Neuronal stem cell (in vitro differentiated cells): ENCODE data around the gene PARD3.

Source experiments
- DNase-seq: peaks from one replicate; pipeline ENCODE4 v3.0.0-alpha.2; 2013; ENCODE audit warnings: low spot score
- H2AFZ ChIP-seq: one replicate; pipeline ENCODE4 v1.6.1; 2013; ENCODE audit warnings: mild to moderate bottlenecking, low read length, inconsistent platforms
- H2AK5ac ChIP-seq: 2 replicates; pipeline ENCODE4 v1.6.1; 2013; ENCODE audit warnings: low read depth, mild to moderate bottlenecking, inconsistent platforms, low read length, moderate library complexity, mixed read lengths
- H2BK120ac ChIP-seq: 2 replicates; pipeline ENCODE4 v1.6.1; 2013; ENCODE audit warnings: low read depth, mild to moderate bottlenecking, inconsistent platforms, low read length, moderate library complexity, mixed read lengths
- H2BK12ac ChIP-seq: one replicate; pipeline ENCODE4 v1.6.1; 2013; ENCODE audit warnings: low read length, inconsistent platforms
- H2BK15ac ChIP-seq: 2 replicates; pipeline ENCODE4 v1.6.1; 2013; ENCODE audit warnings: mild to moderate bottlenecking, low read length, inconsistent platforms, mixed read lengths
- H2BK5ac ChIP-seq: one replicate; pipeline ENCODE4 v1.6.1; 2013; ENCODE audit warnings: inconsistent platforms, mild to moderate bottlenecking, low read length, moderate library complexity
- H3K14ac ChIP-seq: one replicate; pipeline ENCODE4 v1.6.1; 2013; ENCODE audit warnings: low read length, inconsistent platforms
- H3K18ac ChIP-seq: 2 replicates; pipeline ENCODE4 v1.6.1; 2013; ENCODE audit warnings: low read length, inconsistent platforms
- H3K23ac ChIP-seq: 2 replicates; pipeline ENCODE4 v1.6.1; 2013; ENCODE audit warnings: low read depth, mild to moderate bottlenecking, mixed read lengths, low read length, inconsistent platforms; ENCODE audit not compliant: poor library complexity
- H3K27ac ChIP-seq: replicated peaks from 3 replicates; pipeline ENCODE4 v1.5.1; 2013; ENCODE audit warnings: low read length, inconsistent platforms
- H3K27me3 ChIP-seq, 3 experiments: 2 replicates each; pipeline ENCODE4 v1.6.1; 2013; ENCODE audit warnings: low read length in 3 of 3, mild to moderate bottlenecking in 2 of 3, inconsistent platforms in 1 of 3, low read depth in 1 of 3, mixed read lengths in 1 of 3, moderate library complexity in 1 of 3; ENCODE audit not compliant: control insufficient read depth in 3 of 3, insufficient read depth in 3 of 3
- H3K36me3 ChIP-seq, 2 donors: replicated peaks in 1 of 2; 2 replicates each; pipeline ENCODE4 v1.6.1; 2013; ENCODE audit warnings: low read length in 2 of 2; ENCODE audit not compliant: control insufficient read depth in 2 of 2, insufficient read depth in 2 of 2
- H3K4ac ChIP-seq: 2 replicates; pipeline ENCODE4 v1.6.1; 2013; ENCODE audit warnings: inconsistent platforms, mild to moderate bottlenecking, low read length, moderate library complexity
- H3K4me1 ChIP-seq, 2 donors: 1 replicate in 1 of 2; 2 replicates in 1 of 2; pipeline ENCODE4 v1.6.1; 2013; ENCODE audit warnings: low read length in 2 of 2, low read depth in 1 of 2; ENCODE audit not compliant: control insufficient read depth in 2 of 2, insufficient read depth in 1 of 2
- H3K4me2 ChIP-seq: one replicate; pipeline ENCODE4 v1.6.1; 2013; ENCODE audit warnings: mild to moderate bottlenecking, low read length, inconsistent platforms; ENCODE audit not compliant: insufficient read depth, poor library complexity, severe bottlenecking
- H3K4me3 ChIP-seq, 2 donors: 2 replicates each; pipeline ENCODE4 v1.5.1; 2013; ENCODE audit warnings: low read length in 2 of 2, mild to moderate bottlenecking in 2 of 2, inconsistent platforms in 1 of 2, moderate library complexity in 1 of 2
- H3K79me1 ChIP-seq: one replicate; pipeline ENCODE4 v1.6.1; 2013; ENCODE audit warnings: low read depth, mild to moderate bottlenecking, inconsistent platforms, low read length, moderate library complexity
- H3K9ac ChIP-seq: one replicate; pipeline ENCODE4 v1.6.1; 2013; ENCODE audit warnings: mild to moderate bottlenecking, low read depth, low read length, inconsistent platforms; ENCODE audit not compliant: poor library complexity
- H3K9me3 ChIP-seq, 2 donors: replicated peaks in 1 of 2; 2 replicates each; pipeline versions ENCODE3 to v1.6.1; 2013; ENCODE audit warnings: low read length in 2 of 2, mild to moderate bottlenecking in 2 of 2, inconsistent platforms in 1 of 2, low read depth in 1 of 2, mixed read lengths in 1 of 2, moderate library complexity in 1 of 2; ENCODE audit not compliant: control insufficient read depth in 2 of 2, insufficient read depth in 1 of 2
- H4K8ac ChIP-seq: one replicate; pipeline ENCODE4 v1.6.1; 2013; ENCODE audit warnings: low read depth, mild to moderate bottlenecking, inconsistent platforms, low read length, moderate library complexity
- H4K91ac ChIP-seq: one replicate; pipeline ENCODE4 v1.6.1; 2013; ENCODE audit warnings: low read length, low read depth, mild to moderate bottlenecking, inconsistent platforms; ENCODE audit not compliant: poor library complexity
- WGBS, 2 donors: extraction: QIAGEN DNeasy Blood & Tissue Kit; methylation state at CpG; one replicate each; pipeline ENCODE4 v1.1.7; 2013; ENCODE audit warnings: missing lambda C conversion rate in 2 of 2, mixed read lengths in 1 of 2; ENCODE audit not compliant: insufficient read length in 2 of 2, insufficient replicate concordance in 1 of 2; ENCODE audit errors: extremely low coverage in 2 of 2; 5-methylcytosine and 5-hydroxymethylcytosine counted together

PARD3 gene

DNA sequence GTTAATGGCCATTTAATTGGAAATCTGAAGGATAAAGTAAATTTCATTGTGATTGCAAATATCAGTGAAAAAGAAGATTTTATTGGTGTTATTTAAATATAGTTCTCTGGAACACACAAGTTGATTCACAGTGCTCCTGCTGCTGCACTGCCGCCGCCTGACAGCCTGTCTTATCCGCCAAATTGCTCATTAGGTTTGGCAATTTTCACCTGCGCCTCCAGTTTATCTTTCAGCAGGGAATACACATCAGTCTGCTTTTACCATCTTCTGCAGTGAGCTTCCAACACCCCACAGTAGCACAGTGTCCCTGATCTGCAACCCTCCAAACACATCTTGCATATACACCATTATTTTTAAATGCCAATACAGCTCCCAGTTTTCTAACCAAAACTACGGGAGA, 308.3 kb downstream of the PARD3 start:
- no peak overlapping the region for H3K9ac ChIP-seq
- H2AK5ac ChIP-seq: no peak overlapping the region
- no peak overlapping the region for H2BK12ac ChIP-seq
- WGBS, 2 donors: no CpG with 5 or more reads among the region's 5 CpGs
- no peak overlapping the region for H2BK15ac ChIP-seq
- no peaks in the 10 kb centered on the region for H3K36me3 ChIP-seq
- H3K27me3 ChIP-seq: no peaks in the 10 kb centered on the region
- no peak overlapping the region for H3K27ac ChIP-seq
- no peak overlapping the region for H3K4me2 ChIP-seq
- H2AFZ ChIP-seq: no peak overlapping the region
- no peak overlapping the region for H3K18ac ChIP-seq
- H3K79me1 ChIP-seq: no peaks in the 10 kb centered on the region
- H4K91ac ChIP-seq: no peak overlapping the region
- DNase-seq: no peak
- peaks cover 8 to 23% of the 10 kb centered on the region in 2 donors for H3K4me1 ChIP-seq
- H3K4me3 ChIP-seq: no peak overlapping the region
- no peak overlapping the region for H3K14ac ChIP-seq
- no peak overlapping the region for H4K8ac ChIP-seq
- H2BK5ac ChIP-seq: no peak overlapping the region
- H3K4ac ChIP-seq: no peak overlapping the region
- H3K9me3 ChIP-seq: no peaks in the 10 kb centered on the region
- H3K23ac ChIP-seq: no peak overlapping the region
- no peak overlapping the region for H2BK120ac ChIP-seq

DNA sequence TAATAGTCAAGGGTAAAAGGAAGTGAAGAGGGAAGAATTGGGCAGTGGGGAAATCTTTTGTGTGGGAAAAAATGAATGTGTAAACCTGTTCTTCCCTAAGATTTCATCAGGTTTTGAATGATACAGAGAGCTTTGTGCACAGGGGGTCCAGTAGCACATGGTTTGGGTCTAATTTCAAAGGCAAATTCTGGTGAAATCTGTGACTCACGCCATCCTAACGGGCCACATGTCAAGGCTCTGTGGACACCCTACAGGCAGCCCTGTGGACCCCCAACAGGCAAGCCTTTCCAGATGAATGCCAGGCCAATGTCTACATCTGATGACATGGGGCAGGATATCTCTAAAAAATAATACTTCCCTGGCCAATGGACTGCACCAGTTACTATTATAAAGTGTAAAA, 309.8 kb downstream of the PARD3 start:
- no peak overlapping the region for H3K4me3 ChIP-seq
- no peaks in the 10 kb centered on the region for H3K79me1 ChIP-seq
- H3K23ac ChIP-seq: no peak overlapping the region
- no peak overlapping the region for H3K27ac ChIP-seq
- no peaks in the 10 kb centered on the region for H3K36me3 ChIP-seq
- no peak overlapping the region for H2BK5ac ChIP-seq
- no peak overlapping the region for H3K14ac ChIP-seq
- no peaks in the 10 kb centered on the region for H3K9me3 ChIP-seq
- no peak overlapping the region for H2AFZ ChIP-seq
- H4K8ac ChIP-seq: no peak overlapping the region
- H2AK5ac ChIP-seq: no peak overlapping the region
- no peak overlapping the region for H2BK15ac ChIP-seq
- WGBS, 2 donors: no CpG with 5 or more reads among the region's 2 CpGs
- H2BK120ac ChIP-seq: no peak overlapping the region
- no peak overlapping the region for H3K4ac ChIP-seq
- no peak overlapping the region for H3K9ac ChIP-seq
- H2BK12ac ChIP-seq: no peak overlapping the region
- no peak overlapping the region for H4K91ac ChIP-seq
- H3K27me3 ChIP-seq: no peaks in the 10 kb centered on the region
- no peak for DNase-seq
- no peak overlapping the region for H3K4me2 ChIP-seq
- no peak overlapping the region for H3K18ac ChIP-seq
- H3K4me1 ChIP-seq: peaks cover 8 to 23% of the 10 kb centered on the region in 2 donors

DNA sequence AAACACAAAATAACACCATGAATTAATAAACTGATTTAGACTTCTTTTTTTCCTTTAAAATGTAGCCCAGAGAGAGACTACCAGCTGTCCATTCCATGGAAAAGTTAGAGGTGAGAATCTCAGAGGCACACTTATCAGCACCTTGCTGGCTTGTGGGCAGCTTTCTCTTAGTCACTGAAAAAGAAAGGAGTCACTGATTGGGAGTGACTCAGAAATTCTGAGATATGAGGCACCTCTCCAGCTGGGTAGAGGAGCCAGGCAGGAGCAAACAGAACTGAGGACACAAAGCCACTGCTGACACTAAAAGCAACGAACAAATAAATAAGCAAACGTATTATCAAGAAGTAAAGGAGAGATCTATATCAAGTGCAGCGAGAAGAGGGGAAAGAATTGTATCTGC, 310.6 kb downstream of the PARD3 start:
- WGBS, 2 donors: no CpG with 5 or more reads among the region's 3 CpGs
- no peak overlapping the region for H3K4ac ChIP-seq
- no peak overlapping the region for H3K18ac ChIP-seq
- H3K4me1 ChIP-seq: peaks cover 8 to 23% of the 10 kb centered on the region in 2 donors
- no peak overlapping the region for H3K4me2 ChIP-seq
- H3K14ac ChIP-seq: no peak overlapping the region
- H3K4me3 ChIP-seq: no peak overlapping the region
- no peak overlapping the region for H2BK5ac ChIP-seq
- H2BK120ac ChIP-seq: no peak overlapping the region
- H3K79me1 ChIP-seq: no peaks in the 10 kb centered on the region
- H3K36me3 ChIP-seq: no peaks in the 10 kb centered on the region
- H3K27me3 ChIP-seq: no peaks in the 10 kb centered on the region
- H2AK5ac ChIP-seq: no peak overlapping the region
- no peak overlapping the region for H4K91ac ChIP-seq
- H4K8ac ChIP-seq: no peak overlapping the region
- no peaks in the 10 kb centered on the region for H3K9me3 ChIP-seq
- no peak overlapping the region for H3K23ac ChIP-seq
- DNase-seq: no peak
- no peak overlapping the region for H2BK15ac ChIP-seq
- no peak overlapping the region for H3K27ac ChIP-seq
- no peak overlapping the region for H3K9ac ChIP-seq
- no peak overlapping the region for H2BK12ac ChIP-seq
- no peak overlapping the region for H2AFZ ChIP-seq

DNA sequence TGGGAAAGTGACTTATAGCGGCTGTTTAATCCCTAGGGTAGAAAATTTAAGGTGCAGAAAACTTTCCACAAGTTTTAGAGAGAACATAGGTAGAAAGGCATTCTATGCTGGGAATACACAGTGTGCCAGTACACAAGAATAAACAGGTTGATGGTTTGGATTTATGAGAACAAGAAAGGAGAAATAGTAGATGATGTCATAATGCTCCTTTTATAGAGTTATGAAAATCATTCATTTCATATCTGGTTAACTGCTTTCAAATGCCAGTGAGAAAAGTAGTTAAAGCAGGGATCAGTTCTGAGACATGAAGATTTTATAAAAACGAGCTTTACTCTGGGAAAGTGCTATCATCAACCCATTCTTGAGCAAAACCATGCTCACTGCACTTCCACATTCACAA, 311.4 kb downstream of the PARD3 start:
- Histone ChIP-seq H3K4ac (no peak overlapping the region), H2BK15ac (no peak overlapping the region), H4K91ac (no peak overlapping the region), H2AK5ac (no peak overlapping the region), H2BK5ac (no peak overlapping the region), H3K36me3 (no peaks in the 10 kb centered on the region), H2BK120ac (no peak overlapping the region), H4K8ac (no peak overlapping the region), H3K4me2 (no peak overlapping the region), H3K27me3 (no peaks in the 10 kb centered on the region), H3K4me3 (no peak overlapping the region), H3K4me1 (peaks cover 8 to 23% of the 10 kb centered on the region in 2 donors), H3K18ac (no peak overlapping the region), H3K23ac (no peak overlapping the region), H2BK12ac (no peak overlapping the region), H3K9ac (no peak overlapping the region), H3K9me3 (no peaks in the 10 kb centered on the region), H3K14ac (no peak overlapping the region), H2AFZ (no peak overlapping the region), H3K79me1 (no peaks in the 10 kb centered on the region), H3K27ac (no peak overlapping the region)
- no CpG with 5 or more reads among the region's 2 CpGs for WGBS, 2 donors
- DNase-seq: no peak
